Vagina (tissue), 2 donors: ENCODE measurements around the gene ZCWPW1.

ENCODE experiments used
- POLR2A ChIP-seq, 2 donors: fragments of 450-650 bp; IDR thresholded peaks; one replicate each; pipeline ENCODE4 v1.6.1; 2017; ENCODE audit warnings: antibody characterized with exemption in 2 of 2, mild to moderate bottlenecking in 2 of 2, moderate library complexity in 2 of 2
- TF ChIP-seq, protein P1 (sequence below), 3 experiments: fragments of 450-650 bp in 2 of 3; fragments of 200-600 bp in 1 of 3; sonication (generic) in 1 of 3; IDR thresholded peaks; one replicate each; pipeline ENCODE4 v1.5.1; 2017 to 2019; ENCODE audit warnings: antibody characterized with exemption in 3 of 3, mild to moderate bottlenecking in 2 of 3, moderate library complexity in 2 of 3

DNA sequence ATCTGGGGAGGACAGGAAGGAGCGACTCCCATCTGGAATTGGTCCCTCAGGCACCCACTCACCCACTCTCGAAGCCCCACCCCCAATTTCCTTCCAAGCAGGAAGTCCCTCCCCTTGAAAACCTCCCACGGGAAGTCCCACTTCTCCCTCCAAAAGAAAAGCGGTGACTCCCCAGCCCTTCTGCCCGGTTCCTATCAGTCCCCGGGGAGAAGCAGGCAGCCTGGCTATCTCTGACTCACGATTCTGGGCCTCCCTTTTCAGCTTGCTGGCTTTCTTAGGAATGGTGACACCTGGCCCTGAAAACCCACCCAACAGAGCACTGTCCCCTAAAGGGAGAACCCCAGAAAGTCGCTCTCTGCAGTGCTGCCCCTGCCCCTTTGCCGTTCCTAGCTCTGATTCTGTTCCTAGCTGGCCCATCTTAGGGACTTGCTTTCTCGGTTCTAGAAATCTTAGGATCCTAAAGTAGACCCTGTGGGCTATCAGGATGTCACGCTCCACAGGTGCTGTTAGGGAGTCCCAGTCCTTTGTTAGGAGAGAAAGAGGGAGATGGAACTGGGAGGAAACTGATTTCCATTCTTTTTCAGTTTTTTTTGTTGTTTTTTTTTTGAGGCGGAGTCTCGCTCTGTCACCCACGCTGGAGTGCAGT, 44.5 kb upstream of the ZCWPW1 start:
- TF ChIP-seq, protein P1, sequence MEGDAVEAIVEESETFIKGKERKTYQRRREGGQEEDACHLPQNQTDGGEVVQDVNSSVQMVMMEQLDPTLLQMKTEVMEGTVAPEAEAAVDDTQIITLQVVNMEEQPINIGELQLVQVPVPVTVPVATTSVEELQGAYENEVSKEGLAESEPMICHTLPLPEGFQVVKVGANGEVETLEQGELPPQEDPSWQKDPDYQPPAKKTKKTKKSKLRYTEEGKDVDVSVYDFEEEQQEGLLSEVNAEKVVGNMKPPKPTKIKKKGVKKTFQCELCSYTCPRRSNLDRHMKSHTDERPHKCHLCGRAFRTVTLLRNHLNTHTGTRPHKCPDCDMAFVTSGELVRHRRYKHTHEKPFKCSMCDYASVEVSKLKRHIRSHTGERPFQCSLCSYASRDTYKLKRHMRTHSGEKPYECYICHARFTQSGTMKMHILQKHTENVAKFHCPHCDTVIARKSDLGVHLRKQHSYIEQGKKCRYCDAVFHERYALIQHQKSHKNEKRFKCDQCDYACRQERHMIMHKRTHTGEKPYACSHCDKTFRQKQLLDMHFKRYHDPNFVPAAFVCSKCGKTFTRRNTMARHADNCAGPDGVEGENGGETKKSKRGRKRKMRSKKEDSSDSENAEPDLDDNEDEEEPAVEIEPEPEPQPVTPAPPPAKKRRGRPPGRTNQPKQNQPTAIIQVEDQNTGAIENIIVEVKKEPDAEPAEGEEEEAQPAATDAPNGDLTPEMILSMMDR (IDR thresholded peaks at IDR 0.05), result no peak
- no peak for TF ChIP-seq POLR2A (IDR thresholded peaks at IDR 0.05)
